Kasumi-1 (cell line): ENCODE data around the gene NR6A1.

Experiments
- DNase-seq, 2 experiments: peaks; one replicate each; lab custom pipeline; 2025; lab: John Stamatoyannopoulos, UW

NR6A1 gene

GRCh38 chr9:124795881-124796431, 24.8 kb upstream of the NR6A1 start:
- DNase-seq = peak; percentile 80 to 86

- DNase-seq = no peak
Measured at GRCh38 chr9:124794902-124795491, 23.9 kb upstream of the NR6A1 start.

- DNase-seq = no peak
Measured at GRCh38 chr9:124793015-124793541, 22.0 kb upstream of the NR6A1 start.

- DNase-seq = no peak
Measured at GRCh38 chr9:124792257-124793014, 21.3 kb upstream of the NR6A1 start.

- no peak for DNase-seq
Measured at GRCh38 chr9:124790801-124791505, 19.8 kb upstream of the NR6A1 start.

GRCh38 chr9:124790301-124790700, 19.2 kb upstream of the NR6A1 start:
- DNase-seq = no peak

- DNase-seq = no peak
Measured at GRCh38 chr9:124789531-124789930, 18.4 kb upstream of the NR6A1 start.

- no peak for DNase-seq
Measured at GRCh38 chr9:124788542-124789217, 17.6 kb upstream of the NR6A1 start.

GRCh38 chr9:124786881-124787573, 15.9 kb upstream of the NR6A1 start:
- no peak for DNase-seq

GRCh38 chr9:124784509-124784908, 13.4 kb upstream of the NR6A1 start:
- DNase-seq = peak; percentile 87 to 91

- DNase-seq = no peak
Measured at GRCh38 chr9:124783830-124784229, 12.7 kb upstream of the NR6A1 start.

- no peak for DNase-seq
Measured at GRCh38 chr9:124782661-124783574, 11.8 kb upstream of the NR6A1 start.

- DNase-seq = no peak
Measured at GRCh38 chr9:124781967-124782660, 11.0 kb upstream of the NR6A1 start.

- no peak for DNase-seq
Measured at GRCh38 chr9:124780757-124781151, 9.6 kb upstream of the NR6A1 start.

- no peak for DNase-seq
Measured at GRCh38 chr9:124780060-124780756, 9.1 kb upstream of the NR6A1 start.

- no peak for DNase-seq
Measured at GRCh38 chr9:124779368-124780059, 8.4 kb upstream of the NR6A1 start.

GRCh38 chr9:124778575-124779367, 7.7 kb upstream of the NR6A1 start:
- no peak for DNase-seq
